GM19438 (cell line): Measurements from ENCODE around the gene MAB21L3.
A peak's percentile ranks its signal among the peaks of the same experiment; 100 is the strongest.
"Not testable (repeated sequence)": the region's sequence is repeated elsewhere in the genome, so short reads cannot be mapped to it uniquely, and the experiment has no call there.

Experiments used
- ATAC-seq: cut with Tn5 transposase; IDR thresholded peaks from one replicate; pipeline ENCODE4 v1.9.1; 2021; ENCODE audit warnings: low read depth; ENCODE audit not compliant: unreplicated experiment

MAB21L3 gene

DNA sequence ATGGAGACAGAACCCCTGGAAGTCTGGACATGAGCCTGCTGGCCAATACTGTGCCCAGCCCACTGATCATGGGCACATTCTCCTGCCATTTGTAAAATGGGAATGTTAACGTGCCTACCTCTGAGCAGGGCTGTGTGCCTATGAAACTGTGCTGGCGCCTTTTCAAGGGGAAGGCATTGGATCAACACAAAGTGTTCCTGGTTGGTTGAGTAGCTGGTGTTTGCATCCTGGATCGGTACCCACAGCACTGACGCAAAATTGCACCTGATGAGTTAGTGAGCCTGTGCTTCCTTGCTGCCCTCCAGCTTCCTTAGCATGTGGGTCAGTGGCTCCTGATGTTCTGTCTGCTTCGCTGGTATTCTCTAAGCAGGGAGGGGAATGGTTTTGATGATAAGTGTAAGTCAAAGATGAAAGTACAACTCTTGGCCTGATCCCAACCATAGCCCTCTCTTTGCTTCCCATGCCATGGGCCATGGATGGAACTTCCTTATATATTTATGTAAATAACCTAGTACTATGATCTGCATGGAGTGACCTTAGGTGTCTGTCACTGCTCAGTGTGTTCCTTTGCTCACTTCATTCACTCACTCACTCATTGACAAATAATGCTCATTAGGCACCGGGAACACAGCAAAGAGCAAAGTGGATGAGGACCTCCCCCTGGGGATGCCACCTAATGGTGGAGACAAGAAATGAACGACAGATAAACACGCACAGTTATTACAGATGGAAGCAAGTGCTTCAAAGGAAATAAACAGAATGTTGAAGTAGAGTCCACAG, 22.7 kb downstream of the MAB21L3 start:
- no peak for ATAC-seq

DNA sequence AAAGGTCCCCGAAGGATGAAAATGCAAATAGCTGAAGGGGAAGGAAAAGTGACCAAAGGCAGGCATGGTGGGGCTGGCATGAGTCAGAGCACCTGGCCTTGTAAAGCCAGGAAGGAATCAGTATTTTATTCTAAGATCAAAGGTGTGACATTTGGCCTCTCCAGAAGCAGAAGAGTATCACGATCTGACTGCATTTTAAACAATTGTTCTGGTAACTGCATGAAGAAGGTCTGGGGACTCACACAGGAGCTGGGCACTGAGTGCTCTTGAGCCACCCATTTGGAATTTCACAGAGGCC, 23.2 kb downstream of the MAB21L3 start:
- no peak for ATAC-seq

DNA sequence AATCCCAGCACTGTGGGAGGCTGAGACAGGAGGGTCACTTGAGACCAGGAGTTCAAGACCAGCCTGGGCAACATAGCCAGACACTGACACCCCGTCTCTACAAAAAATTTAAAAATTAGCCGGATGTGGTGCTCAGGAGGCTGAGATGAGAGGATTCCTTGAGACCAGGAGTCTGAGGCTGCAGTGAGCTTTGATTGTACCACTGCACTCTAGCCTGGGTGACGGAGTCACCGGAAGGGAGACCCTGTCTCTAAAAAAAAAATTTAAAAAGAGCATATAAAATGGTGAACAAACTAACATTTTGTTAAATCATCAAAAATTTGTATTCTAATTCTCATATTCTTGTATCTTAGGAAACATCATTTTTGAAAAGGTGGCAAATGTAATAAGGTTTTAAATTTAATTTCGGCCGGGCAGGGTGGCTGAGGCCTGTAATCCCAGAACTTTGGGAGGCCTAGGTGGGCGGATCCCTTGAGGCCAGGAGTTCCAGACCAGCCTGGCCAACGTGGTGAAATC, 27.1 kb downstream of the MAB21L3 start:
- ATAC-seq: no peak

DNA sequence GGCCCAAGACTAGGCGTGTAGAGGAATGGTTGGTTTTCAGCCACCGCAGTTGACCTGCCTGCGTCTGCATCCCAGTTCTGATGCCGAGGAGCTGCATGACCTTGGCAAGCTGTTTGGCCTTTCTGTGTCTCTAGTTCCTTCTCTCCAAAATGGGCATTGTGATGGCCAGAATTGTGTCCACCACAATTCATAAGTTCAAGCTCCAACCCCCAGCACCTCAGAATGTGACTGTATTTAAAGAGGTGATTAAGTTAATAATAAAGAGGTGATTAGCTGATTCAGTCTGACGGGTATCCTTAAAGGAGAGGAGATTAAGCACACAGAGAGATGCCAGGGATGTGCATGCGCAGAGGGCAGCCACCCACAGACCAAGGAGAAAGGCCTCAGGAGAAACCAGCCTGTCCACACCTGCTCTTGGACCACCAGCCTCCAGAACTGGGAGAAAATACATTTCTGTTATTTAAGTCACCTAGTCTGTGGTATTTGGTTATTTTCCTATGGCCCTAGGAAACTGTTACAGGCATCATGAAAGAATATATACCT, 28.5 kb downstream of the MAB21L3 start:
- ATAC-seq: no peak

DNA sequence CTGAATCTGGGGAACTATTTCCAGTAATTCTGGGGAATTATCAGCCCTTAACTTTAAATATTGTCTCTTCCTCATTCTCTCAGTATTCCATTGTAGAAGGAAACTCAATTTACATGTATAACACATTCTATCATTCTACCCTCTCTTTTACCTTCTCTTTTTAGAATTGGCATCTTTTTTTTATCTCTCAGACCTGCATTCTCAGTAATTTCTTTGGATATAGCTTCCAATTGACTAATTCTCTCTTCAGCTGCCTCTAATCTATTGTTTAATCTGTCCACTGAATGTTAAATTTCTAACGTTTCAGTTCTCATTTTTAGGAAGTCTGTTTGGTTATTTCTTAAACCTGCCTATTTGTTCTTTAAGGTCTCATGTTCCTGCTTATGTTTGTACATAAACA, 33.0 kb downstream of the MAB21L3 start:
- ATAC-seq: no peak

DNA sequence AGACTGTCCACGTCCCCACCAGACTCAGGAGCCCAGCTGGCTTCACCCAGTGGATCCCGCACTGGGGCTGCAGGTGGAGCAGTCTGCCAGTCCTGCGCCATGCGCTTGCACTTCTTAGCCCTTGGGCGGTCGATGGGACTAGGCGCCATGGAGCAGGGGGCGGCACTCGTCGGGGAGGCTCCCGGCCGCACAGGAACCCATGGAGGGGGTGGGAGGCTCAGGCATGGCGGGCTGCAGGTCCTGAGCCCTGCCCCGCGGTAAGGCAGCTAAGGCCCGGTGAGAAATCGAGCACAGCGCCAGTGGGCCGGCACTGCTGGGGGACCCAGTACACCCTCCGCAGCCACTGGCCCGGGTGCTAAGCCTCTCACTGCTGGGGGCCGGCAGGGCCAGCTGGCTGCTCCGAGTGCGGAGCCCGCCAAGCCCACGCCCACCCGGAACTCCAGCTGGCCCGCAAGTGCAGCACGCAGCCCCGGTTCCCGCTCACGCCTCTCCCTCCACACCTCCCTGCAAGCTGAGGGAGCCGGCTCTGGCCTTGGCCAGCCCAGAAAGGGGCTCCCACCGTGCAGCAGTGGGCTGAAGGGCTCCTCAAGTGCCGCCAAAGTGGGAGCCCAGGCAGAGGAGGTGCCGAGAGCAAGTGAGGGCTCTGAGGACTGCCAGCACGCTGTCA, 35.4 kb downstream of the MAB21L3 start:
- ATAC-seq: not testable (repeated sequence)

DNA sequence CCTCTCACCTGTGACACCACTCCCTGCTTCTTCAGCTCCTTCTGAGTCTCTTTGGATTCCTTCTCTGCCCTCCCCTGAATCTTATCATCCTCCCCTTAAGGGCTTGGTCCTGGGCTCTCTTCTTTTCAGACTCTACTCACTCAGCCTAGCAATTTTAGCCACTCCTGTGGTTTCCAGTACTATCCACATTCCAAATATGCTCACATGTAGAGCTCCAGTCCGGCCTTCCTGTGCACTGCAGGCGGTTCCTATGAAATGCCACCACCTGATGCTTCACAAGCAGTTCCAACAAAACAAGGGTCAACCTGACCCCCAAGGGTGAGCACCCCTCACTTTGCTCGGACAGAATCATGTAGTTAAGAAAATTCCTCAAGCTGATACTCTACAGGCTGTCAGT, 35.9 kb downstream of the MAB21L3 start:
- no peak for ATAC-seq

DNA sequence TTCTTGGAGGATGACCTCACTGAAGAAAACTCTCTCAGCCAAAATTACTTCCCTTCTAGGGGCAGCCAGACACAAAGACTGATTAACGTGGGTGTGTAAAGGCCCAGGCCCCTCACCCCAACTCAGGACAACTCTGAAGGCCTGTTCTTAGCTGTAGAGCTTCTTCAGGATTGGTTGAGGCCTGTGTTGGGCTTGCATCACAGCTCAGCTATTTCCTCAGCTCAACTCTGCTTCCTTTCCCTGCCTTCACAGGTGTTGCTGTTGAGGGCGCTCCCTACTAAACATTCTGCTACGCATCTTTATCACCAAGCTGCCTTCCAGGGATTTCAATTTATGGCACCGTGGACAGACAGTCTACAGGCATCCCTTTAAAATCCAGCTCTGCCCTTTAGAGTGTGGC, 36.8 kb downstream of the MAB21L3 start:
- no peak for ATAC-seq

DNA sequence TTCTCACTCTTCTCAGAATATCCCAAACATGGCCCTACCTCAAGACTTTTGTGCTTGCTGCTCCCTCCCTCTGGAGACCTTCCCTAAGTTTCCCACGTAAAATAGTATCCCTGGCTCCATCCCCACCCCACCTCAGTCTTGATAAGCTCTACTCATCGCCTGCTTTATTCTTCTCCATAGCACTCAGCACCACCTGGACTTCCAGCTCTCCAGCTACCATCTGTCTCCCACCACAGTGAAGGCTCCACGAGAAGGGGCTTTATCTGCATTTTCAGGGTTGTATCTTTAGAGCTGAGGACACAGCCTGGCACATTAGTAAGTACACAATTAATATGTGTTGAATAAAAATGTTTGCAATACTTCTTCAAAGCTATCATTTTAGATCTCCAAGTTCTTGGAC, 37.8 kb downstream of the MAB21L3 start:
- ATAC-seq: no peak

DNA sequence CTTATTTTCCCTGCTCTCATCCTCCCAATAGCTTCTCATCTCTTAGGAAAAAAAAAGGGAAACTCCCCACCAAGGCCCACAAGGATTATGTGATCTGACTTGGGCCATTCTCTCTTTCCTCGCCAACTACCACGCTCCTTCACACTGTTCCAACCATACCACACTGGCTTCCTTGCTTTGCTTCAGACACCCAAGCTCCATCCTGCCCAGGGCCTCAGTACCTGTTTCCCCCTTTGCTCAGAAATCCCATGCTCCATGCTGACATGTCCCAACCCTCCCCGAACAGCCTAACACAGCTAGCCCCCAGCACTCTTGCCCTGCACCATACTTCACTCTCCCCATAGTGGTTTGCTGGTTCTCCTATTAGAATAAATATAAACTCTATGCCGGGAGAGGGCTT, 39.2 kb downstream of the MAB21L3 start:
- no peak for ATAC-seq

DNA sequence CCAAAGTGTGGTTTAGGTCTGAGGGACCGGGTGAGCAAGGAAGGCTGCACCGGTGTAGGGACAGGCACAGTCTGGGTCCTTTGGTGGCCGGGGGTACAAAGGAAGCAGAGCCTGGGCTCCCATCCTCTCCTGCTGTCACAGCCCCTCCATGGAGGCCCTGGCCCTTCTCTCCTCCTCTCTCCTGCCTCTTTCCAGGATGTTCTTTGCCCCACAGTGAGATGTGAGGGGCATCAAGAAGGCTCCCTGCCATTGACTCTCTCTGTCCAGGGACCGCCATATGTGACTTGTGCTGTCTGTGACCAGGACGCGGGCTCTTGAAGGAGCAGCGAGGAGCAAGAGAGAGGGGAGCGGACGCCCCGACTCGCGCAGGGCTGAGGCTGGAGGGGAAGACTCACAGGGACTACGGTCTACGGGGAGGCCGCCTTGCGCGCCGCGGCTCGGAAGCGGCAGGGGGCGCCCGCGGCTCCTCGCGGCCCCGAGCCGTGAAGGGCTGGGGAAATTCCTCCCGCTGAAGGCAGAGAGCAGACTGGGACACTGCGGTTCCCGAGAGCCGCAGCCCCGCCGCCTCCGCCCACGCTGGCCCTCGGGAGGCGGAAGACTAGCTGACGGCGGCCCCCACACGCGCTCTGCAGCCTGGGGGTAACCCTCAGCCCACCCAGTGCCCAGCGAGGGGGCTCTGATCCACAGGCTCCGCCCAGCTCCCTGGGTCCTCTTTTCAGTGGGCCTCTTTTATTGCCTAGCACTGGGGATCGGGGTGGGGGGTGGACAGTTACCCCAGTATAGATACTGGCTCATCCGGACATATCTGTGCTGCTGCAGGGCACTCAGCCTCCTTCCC, 40.8 kb downstream of the MAB21L3 start:
- ATAC-seq: peak; percentile 99

DNA sequence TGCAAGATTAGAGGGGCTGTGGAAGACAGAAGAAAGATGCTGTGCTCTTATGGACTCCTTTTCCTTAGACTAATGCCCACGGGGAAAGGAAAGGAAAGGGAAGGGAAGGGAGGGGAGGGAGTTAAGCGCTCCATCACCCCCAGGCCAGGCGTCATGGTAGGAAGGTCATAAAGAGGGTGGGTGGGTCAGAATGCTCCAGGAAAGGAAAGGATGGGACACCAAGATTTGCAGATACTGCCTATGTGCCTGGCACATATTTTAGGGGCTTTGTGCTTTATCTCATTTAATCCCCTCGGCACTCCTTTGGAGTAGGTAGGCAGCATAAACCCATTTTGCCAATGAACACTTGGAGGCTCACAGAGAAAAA, 41.4 kb downstream of the MAB21L3 start:
- no peak for ATAC-seq

DNA sequence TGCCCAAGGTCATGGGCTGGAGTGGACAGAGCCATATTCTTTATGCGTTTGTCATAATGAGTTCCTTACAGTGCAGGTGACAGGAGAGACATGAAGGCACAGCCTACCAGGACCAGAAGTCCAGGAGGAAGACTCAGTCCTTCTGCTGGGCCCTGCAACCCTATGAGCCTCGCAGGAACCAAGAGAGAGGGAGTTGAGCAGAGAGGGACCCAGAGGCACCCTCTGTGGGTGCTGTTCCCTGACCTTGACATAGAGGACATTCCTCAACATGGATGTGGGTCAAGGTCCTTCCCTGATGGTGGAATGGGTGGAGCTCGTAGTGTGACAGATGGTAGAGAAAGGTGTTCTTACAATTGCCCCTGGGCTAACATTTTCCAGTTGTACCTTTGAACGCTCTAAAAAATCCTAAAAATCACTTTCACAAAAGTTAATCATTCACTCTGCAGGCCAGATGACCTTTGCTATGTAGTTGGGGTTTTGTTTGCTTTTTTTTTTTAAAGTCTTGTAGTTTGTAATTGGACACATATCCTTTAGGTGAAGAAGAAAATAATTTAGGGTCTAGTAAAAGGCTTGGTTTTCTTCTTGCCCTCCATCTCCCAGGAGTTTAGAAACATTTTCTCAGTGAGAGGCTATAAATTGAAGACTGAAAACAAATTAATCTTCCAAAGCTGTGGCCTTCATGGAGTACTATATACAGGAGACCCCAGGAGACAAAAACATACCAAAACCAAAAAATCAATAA, 41.9 kb downstream of the MAB21L3 start:
- ATAC-seq: no peak

DNA sequence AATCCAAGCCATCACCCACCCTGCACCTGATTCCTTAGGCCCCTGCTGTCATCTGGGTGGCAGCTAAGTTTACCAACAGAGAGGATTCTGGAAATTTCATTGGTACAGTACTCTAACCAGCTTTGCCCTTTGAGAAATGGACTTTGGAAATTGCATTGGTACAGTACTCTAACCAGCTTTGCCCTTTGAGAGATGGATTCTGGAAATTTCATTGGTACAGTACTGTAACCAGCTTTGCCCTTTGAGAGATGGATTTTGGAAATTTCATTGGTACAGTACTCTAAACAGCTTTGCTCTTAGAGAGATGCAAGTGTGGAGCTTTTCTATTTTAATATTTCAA, 42.5 kb downstream of the MAB21L3 start:
- ATAC-seq: no peak

DNA sequence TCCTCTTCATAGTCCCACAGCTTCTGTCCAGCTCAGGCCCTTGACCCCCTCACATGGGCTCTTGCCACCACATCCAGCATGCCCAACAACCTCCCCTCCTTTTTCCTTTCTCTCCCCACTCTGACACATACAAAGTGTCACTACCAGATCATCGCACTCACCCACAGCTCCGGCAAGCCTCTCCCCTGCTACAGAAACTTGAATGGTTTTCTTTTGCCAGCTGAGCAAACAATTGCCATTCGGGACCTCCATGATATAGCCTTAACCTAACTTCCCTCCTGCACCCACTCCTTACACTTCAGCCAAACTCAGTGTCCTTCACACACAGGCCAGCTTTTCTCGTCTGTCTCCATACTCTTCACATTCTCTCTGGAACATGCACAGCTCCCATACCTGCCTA, 43.3 kb downstream of the MAB21L3 start:
- ATAC-seq: no peak

DNA sequence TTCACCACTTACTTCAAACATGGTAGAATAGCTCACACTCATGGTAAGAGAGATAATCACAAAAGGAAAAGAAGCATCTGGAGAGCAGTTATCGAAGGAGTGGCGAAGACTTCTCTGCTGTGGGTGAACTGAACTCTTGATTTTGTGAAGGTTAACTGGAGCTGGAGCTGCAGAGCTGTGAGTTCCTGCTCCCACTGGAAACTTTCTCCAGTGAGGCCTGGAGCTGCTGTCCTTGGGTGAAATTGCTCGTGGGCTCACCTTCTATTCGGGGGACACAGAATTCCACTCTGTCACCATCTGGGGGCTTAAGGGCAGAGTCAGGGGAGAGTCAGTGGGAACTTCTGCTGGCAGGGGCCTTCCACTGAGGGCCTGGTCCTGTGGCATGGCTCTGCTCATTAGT, 45.9 kb downstream of the MAB21L3 start:
- no peak for ATAC-seq

DNA sequence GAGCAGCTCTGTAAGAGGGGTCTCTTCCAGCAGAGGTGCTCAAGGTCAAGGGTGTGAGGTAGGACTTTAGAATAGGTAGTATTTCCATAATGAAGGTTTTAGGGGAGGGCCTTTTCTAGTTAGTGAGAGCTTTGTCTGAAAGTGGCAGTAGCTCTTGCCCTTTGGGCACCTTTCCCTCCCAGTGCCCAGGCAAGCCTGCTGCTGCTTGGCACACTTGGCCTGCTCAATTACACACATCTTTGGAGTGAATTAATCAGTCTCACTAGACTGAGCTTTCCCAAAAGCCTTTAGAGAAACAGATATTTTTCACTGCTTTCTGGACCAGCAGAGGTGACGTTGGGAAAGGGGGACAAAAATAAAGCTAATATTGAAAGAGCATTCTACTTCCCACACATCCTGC, 48.0 kb downstream of the MAB21L3 start:
- no peak for ATAC-seq

DNA sequence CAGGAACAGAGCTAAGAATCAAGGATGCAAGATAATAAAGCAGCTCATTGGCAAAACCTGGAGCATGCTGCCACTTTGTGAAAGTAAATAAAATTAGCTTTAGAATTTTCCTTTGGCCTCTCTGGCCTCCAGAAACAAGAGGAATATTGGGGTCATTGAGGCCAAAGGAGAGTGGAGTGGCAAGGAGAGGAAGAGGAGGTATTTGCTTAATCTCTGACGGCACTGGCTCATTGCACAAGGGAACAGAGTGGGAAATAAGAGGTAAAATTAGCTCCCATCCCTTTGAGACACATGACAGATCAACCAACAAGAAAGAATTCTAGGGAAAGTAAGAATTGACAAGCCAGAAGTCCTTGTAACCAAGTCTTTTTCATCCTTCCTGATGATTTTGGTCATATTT, 48.4 kb downstream of the MAB21L3 start:
- ATAC-seq: no peak

DNA sequence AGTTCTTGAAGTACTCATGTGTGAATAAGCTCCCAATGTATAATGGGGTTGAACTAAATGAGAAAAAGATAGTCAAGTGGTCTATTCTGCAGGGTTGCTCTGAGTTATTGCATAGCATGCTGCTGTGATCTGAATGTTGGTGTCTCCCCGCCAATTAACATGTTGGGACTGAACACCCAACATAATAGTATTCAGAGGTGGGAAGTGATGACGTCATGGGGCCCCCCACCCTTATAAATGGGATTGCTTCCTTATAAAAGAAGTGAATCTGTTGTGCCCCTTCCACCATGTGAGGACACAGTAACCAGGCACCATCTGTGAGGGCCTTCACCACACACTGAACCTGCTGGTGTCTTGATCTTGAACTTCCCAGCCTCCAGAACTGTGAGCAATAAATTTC, 50.2 kb downstream of the MAB21L3 start:
- ATAC-seq: no peak

DNA sequence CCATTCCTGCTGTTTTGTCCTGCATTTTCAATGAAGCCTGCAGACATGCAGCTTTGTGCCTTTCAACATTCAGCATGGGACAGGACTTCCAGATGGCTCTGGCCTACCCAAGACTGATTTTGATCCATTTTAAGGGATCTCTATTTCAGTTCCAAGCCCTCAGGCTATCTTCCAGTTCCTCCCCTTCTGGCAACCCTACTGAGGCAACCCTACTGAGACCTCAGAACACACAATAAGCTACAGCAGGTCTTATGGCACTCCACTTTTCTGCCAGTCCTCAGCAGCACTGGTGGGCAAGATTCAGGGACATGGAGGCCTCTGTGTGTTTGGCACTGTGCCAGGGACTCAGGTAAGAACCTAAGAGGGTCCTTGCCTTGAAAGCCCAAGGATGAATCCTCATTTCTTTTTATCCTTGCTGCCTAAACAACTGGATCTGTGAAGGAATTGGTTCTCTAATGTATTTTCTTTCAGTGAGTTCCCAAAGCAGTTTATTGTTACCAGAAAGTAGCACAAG, 50.7 kb downstream of the MAB21L3 start:
- no peak for ATAC-seq
